SU-DHL-6 (cell line): ENCODE data around the gene PRKAR1B.

ENCODE experiments used
- EZH2phosphoT487 ChIP-seq: fragments of 200-600 bp; sonication (generic), shearing (Covaris generic); conservative IDR thresholded peaks from 2 replicates; pipeline ENCODE4 v1.6.1; 2018; ENCODE audit warnings: mild to moderate bottlenecking, antibody characterized with exemption, low read length, moderate library complexity, mixed read lengths
- TF ChIP-seq, protein P1 (sequence below): fragments of 200-600 bp; sonication (generic); IDR thresholded peaks from one replicate; pipeline ENCODE4 v1.5.1; 2017; ENCODE audit warnings: antibody characterized with exemption, mild to moderate bottlenecking, low read length, moderate library complexity; ENCODE audit not compliant: insufficient read depth, poor library complexity, severe bottlenecking

- TF ChIP-seq, protein P1, sequence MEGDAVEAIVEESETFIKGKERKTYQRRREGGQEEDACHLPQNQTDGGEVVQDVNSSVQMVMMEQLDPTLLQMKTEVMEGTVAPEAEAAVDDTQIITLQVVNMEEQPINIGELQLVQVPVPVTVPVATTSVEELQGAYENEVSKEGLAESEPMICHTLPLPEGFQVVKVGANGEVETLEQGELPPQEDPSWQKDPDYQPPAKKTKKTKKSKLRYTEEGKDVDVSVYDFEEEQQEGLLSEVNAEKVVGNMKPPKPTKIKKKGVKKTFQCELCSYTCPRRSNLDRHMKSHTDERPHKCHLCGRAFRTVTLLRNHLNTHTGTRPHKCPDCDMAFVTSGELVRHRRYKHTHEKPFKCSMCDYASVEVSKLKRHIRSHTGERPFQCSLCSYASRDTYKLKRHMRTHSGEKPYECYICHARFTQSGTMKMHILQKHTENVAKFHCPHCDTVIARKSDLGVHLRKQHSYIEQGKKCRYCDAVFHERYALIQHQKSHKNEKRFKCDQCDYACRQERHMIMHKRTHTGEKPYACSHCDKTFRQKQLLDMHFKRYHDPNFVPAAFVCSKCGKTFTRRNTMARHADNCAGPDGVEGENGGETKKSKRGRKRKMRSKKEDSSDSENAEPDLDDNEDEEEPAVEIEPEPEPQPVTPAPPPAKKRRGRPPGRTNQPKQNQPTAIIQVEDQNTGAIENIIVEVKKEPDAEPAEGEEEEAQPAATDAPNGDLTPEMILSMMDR = no peak
- TF ChIP-seq EZH2phosphoT487 = no peak
Measured at GRCh38 chr7:630111-630511, 97.0 kb downstream of the PRKAR1B start.
